Non-pigmented ciliary epithelial cell (primary cell): ENCODE data around the gene SCLT1.
"Not testable (repeated sequence)": the region's sequence is repeated elsewhere in the genome, so short reads cannot be mapped to it uniquely, and the experiment has no call there.

Experiments used
- DNase-seq: peaks from one replicate; pipeline ENCODE4 v3.0.0-alpha.2; 2010; ENCODE audit warnings: low read depth

The SCLT1 gene

DNA sequence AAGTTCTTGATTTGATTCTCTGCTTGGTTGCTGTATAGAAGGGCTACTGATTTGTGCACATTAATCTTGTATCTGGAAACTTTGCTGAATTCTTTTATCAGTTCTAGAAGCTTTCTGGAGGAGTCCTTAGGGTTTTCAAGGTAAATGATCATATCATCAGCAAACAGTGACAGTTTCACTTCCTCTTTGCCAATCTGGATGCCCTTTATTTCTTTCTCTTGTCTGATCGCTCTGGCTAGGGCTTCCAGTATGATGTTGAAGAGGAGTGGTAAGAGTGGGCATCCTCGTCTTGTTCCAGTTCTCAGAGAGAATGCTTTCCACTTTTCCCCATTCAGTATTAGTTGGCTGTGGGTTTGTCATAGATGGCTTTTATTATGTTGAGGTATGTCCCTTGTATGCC lies 23.8 kb downstream of the SCLT1 start:
- DNase-seq = not testable (repeated sequence)

GRCh38 chr4:129064717-129065116 lies 28.6 kb downstream of the SCLT1 start:
- peak; percentile 26 for DNase-seq

DNA sequence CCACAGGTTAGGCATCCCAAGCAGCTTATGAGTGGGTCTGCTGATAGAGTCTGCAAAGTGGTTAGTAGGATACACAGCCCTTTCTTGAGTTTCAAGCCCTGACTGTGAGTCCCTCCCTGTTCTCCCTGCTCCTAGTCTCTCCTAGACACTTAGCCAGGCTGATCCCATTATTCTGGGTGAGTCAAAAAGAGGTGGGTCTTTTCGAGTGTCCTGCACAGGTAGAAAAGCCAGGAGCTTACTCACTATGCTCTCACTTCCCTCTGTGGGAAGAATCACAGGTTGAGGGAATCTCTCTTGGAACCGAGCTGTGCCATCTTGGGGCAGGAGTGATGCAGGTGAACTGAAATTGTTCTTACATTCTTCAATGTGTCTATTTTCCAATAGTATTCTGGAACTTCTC lies 29.7 kb downstream of the SCLT1 start:
- DNase-seq = no peak

DNA sequence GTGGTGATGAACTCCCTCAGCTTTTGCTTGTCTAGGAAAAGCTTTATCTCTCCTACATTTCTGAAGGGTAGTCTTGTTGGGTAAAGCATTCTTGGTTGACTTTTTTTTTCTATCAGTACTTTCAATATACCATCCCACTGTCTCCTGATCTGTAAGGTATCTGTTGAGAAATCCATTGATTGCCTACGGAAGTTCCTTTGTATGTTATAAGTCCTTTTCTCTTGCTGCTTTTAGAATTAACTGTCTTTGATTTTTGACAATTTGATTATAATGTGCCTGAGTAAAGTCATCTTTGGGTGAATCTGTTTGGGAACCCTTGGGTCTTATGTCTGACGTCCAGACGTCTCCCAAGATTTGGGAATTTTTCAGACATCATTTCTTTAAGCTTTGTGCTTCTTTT lies 30.8 kb downstream of the SCLT1 start:
- no peak for DNase-seq

DNA sequence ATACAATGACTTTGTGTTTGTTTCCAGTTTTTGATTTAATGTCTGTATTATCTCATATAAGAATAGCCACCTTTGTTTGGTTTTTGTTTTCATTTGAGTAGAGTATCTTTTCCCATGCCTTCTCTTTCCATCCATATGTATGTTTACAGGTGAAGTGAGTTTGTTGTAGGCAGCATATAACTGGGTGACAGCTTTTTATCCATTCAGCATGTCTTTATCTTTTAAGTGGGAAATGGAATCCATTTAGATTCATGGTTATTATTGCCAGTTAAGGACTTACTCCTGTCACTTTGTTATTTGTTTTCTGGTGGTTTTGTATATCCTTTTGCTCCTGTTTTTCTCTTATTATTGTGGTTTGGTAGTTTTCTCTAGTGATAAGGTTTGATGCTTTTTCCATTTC lies 34.3 kb downstream of the SCLT1 start:
- DNase-seq = no peak

- no peak for DNase-seq
Observed at GRCh38 chr4:129046055-129046959, 47.0 kb downstream of the SCLT1 start.

DNA sequence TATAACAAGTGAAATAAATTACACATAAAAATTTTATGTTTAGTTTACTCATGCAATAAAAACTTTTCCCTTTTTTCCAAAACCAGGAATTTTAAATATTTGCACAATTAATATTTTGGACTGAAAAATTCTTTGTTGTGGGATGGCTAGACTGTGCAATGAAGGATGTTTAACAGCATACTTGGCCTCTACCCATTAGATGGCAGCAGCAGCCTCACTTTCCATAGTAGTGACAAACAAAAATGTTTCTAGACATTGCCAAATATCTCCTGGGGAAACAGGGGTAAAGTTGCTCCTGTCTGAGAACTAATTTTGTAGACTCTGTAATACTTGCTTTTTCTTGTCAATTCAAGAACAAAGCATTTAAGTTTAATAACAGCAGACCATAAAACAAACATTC lies 49.8 kb downstream of the SCLT1 start:
- DNase-seq = no peak

DNA sequence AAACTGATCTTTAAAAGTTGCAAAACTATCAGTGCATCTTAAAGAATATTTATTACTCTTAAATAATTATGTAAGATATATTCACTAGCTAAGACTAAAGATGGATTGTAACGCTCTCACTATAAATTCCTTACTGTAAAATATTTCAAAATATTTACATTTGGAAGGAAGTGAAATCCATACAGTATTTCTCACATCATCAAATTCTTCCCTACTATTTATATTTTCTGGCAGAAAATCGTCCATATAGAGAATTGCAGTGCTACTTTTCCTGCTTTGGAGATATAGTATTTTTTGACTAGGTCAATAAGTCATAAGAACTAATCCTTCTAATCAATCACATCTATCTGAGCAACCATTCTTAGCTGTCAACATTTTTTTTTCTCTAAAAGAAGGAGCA lies 52.9 kb downstream of the SCLT1 start:
- no peak for DNase-seq

- no peak for DNase-seq
Observed at GRCh38 chr4:129037093-129037492, 56.2 kb downstream of the SCLT1 start.

DNA sequence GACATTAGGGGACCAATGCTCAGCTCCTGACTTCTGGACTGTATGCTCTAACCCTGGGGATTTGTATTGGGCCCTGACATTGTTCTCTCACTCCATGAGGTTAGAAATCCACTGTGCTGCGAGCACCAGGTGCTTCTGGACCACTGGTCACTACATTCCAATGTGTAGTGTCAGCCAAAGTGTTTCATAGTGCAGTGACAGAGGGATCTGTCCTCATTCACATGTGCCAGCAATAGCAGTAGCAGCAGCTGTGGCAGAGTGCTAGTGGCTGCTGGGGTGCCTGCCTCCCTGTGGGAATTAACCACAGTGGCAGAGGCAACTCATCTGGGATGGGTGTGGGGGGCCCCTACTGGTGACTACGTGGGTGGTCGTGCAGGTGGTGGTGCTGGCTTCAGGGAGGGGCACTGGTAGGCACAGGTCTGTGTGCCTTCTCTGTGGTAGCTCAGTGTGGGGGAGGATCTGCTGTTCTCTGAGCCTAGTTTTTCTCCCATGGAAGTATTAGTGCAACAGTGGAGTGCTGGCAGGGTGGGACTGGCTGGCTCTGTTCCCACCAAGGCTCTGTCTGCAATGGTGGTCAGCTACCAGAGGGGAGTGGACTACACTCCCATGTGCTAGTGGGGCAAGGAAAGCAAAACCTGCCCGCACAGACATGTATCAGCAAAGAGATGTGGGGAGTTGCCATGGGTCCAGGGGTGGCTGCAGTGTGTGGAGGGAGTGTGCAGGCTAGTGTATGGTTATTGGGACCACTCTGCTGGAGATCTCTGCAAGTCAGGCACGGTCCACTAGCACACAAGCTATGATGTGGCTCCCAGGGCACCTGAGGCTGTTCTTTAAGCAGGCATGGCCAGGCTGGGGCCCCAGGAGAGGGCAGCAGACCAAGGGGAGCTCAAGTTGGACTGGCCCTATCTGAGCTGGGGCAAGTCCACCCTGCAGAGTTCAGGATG lies 78.5 kb downstream of the SCLT1 start:
- DNase-seq = peak; percentile 2

DNA sequence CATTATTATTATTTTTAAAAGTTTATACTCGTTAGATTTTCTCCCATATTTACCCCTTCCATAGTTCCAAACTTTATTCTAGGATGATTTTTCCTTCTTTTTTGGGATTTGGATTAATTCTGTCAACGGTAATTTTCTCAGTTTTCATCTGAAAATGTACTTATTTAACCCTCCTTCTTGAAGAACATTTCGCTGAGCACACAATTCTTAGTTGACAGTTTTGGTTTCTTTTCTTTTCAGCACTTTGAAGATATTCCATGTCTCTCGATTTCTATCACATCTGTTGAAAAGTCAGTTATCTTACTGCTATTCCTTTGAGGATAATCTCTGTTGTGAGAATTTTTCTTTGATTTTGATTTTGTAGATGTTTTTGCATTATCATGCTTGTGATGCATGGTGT lies 85.2 kb downstream of the SCLT1 start:
- no peak for DNase-seq

DNA sequence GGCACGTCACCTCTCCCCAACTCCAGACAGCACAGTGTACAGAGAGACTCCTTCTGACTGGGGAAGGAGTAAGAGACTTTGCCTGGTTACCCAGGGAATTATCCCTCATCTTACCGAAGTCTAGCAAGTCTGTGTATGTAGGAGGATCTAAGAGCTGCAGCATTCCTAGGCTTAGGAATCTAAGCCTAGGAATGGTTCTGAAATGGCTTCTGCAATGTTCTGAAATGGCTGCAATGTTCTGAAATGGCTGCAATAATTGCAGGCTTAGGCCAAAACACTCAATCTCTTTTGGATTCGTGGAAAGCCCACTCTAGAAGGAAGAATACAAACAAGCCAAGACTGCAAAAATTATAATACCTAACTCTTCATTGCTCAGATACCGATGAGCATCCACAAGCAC lies 106.4 kb downstream of the SCLT1 start:
- no peak for DNase-seq

DNA sequence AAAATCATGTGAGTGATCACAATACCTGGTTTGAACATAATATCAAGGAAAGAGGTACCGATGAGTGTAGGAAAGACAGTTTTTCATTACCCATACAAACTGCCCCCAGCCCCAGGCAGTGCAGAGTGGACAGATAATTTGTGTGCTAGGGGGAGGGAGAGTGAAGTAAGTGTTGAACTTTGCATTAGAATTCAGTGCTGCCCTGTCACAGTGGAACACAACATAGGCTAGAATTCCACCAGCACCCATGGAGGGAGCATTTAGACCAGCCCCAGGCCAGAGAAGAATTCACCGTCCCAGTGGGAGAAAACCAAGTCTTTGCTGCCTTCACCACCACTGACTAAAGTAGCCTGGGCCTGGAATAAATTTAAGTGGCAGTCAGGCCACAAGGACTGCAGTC lies 107.3 kb downstream of the SCLT1 start:
- no peak for DNase-seq

DNA sequence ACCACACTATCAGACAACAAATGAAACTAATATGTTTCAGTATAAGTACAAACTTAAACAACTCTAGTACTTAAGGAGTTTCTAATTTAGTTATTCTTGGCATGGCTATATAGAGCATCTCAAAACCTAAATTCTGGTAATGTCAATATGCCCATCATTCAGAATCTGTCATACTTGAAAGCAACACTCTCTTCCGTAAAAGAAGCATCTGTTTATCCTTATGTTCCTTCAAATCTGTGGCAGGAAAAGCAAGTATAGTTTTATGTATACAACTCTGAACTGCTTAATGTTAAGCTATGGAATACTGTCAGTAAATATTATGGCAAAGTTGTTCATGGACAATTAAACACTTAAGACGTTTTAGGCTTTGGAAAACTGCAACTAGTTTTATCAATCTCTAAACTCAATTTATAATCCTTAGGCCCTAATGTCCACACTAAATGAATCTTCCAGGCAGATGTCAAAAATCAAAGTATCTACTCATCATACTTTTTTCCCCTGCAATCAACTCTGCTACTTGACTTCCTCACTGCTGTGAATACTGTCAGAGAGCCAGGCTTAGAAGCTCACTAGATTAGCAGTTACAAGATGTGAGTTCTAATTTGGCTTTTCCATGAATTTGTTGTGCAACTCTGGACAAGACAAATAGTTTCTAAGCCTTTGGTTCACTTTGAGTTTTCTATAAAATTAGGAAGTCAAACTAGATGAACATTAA lies 109.4 kb downstream of the SCLT1 start:
- no peak for DNase-seq

DNA sequence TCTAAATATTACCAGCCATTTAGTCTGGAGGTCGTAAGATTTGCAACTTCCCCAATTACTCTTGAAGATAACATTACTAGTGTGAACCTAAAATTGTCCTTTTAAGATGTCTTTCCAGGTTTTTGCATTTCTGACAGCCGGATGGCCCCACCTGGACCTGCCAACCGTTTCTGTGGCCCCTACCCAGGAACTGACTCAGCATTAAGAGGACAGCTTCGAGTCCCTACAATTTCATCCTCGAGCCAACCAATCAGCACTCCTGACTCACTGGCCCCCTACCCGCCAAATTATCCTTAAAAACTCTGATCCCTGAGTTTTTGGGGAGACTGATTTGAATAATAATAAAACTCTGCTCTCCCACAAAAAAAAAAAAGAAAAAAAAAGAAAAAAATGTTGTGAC lies 112.0 kb downstream of the SCLT1 start:
- no peak for DNase-seq

- DNase-seq = no peak
Observed at GRCh38 chr4:128980816-128981326, 112.5 kb downstream of the SCLT1 start.

- peak; percentile 78 for DNase-seq
Observed at GRCh38 chr4:128979934-128980333, 113.4 kb downstream of the SCLT1 start.

DNA sequence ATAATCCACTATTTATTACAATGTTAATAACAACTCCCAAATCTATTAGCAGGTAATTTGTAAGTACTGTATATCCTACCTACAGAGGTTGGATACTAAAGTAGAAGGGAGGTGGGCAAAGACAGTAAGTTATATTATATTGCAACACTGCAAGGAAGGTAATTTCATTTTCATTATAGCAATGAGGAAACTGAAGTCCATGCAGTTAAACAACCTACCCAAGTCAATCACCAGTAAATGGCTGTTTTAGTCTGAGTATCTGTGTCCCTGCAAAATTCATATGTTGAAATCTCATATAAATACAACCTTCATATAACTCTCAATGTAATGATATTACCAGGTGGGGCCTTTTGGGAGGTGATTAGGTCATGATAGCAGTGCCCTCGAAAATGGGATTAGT lies 114.4 kb downstream of the SCLT1 start:
- no peak for DNase-seq

- DNase-seq = no peak
Observed at GRCh38 chr4:128974136-128974581, 119.2 kb downstream of the SCLT1 start.

DNA sequence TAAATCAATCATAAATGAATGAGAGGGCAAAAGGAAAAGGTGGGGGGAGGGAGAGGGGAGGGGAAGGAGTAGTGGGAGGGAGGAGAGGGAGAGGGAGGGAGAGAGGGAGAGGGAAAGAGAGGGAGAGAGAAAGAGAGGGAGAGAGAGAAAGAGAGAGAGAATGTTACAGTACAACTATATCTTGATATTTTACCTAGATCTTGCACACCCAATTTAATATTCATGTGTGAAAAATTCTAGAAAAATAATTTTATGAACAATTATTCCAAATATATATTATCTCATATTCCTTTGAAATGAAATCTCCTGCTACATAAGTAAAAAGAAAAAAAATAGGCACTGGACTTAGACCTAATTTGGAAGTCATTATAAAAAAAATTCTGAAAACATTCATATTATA lies 120.0 kb downstream of the SCLT1 start:
- DNase-seq = no peak

GRCh38 chr4:128961405-128961804 lies 131.9 kb downstream of the SCLT1 start:
- DNase-seq = no peak

GRCh38 chr4:128958194-128958593 lies 135.1 kb downstream of the SCLT1 start:
- no peak for DNase-seq
